ENCODE results near the gene ANKHD1. TPM values are rescaled to one million over a fixed set of nuclear protein-coding genes. Genes with fewer than 3 reads are reported as not detected.

ANKHD1 gene
- total RNA-seq, 2 donors from 2014 or later = 69.7 to 112 TPM

DNA sequence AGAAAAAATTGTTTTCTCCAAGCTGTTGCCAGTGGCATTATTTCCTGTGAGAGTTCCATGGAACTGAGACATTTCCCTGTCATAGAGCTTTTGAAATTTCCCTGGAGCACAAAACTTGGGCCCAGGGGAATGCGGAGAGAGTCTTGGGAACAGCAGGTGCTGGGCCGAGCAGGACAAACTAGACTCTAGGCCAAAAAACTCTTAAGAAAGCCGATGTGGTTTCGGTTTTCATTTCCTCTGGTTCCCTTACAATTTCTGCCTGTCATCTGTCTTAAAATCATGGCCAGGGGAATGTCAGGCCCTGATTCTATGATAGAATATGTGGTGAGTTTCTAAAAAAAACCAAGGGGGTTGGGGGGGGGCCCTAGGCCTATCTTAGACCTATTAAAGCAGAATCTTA is 167.6 kb downstream of the ANKHD1 start:
- WGBS = 63% methylated on average over 4 of the region's 4 CpGs
- no peaks in the 10 kb centered on the region for H3K36me3 ChIP-seq
- H3K4me1 ChIP-seq (replicated peaks) = peaks cover 6% of the 10 kb centered on the region
- intact Hi-C loops (cut with DNase I) = no loop called here
- no peak for DNase-seq (ENCODE audit: low spot score)
- no peaks in the 10 kb centered on the region for H3K9me3 ChIP-seq
- no peaks in the 10 kb centered on the region for H3K27me3 ChIP-seq (replicated peaks; ENCODE audit: insufficient read depth)
- TF ChIP-seq POLR2A (IDR thresholded peaks at IDR 0.05) = no peak
- TF ChIP-seq CTCF (IDR thresholded peaks at IDR 0.05) = no peak
- TF ChIP-seq POLR2AphosphoS5 (IDR thresholded peaks at IDR 0.05) = no peak
- no peak overlapping the region for H3K4me3 ChIP-seq
- H3K27ac ChIP-seq = peak overlapping the region; percentile 45 to 60

GRCh38 chr5:140570058-140570457 is 168.4 kb downstream of the ANKHD1 start:
- no peak for DNase-seq (ENCODE audit: low spot score)
- intact Hi-C loops (cut with DNase I) = no loop called here
- 86% methylated on average over 4 of the region's 4 CpGs for WGBS
- Histone ChIP-seq H3K36me3 (no peaks in the 10 kb centered on the region), H3K4me1 (replicated peaks) (peaks cover 6% of the 10 kb centered on the region), H3K4me3 (no peak overlapping the region), H3K27me3 (replicated peaks; ENCODE audit: insufficient read depth) (no peaks in the 10 kb centered on the region), H3K27ac (peak overlapping the region in 1 of 2 donors; percentile 45), H3K9me3 (no peaks in the 10 kb centered on the region)
- TF ChIP-seq CTCF (IDR thresholded peaks at IDR 0.05) (no peak), POLR2AphosphoS5 (IDR thresholded peaks at IDR 0.05) (no peak), POLR2A (IDR thresholded peaks at IDR 0.05) (no peak)

DNA sequence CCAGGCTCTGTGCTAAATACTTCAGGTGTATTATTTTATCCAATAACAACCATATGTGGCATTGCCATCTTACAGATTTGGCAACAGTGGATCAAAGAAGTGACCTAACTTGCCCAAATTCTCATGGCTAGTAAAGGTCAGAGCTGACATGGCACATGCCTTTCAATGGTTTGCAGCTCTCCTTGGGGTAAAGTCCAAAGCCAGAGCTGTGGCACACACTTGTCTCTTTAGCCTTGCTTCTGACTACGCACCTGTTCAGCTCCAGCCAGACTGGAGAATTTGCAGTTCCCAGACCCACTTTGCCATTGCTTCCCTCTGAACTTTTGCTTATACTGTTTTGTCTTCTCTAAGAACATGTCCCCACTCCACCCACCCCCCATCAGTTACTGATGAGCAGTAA is 168.9 kb downstream of the ANKHD1 start:
- no peak overlapping the region for H3K27ac ChIP-seq
- no peaks in the 10 kb centered on the region for H3K9me3 ChIP-seq
- no peaks in the 10 kb centered on the region for H3K36me3 ChIP-seq
- intact Hi-C loops (cut with DNase I) = no loop called here
- H3K27me3 ChIP-seq (replicated peaks; ENCODE audit: insufficient read depth) = no peaks in the 10 kb centered on the region
- no peak for TF ChIP-seq POLR2A (IDR thresholded peaks at IDR 0.05)
- H3K4me1 ChIP-seq (replicated peaks) = peaks cover 4% of the 10 kb centered on the region
- 100% methylated on average over 1 of the region's 1 CpG for WGBS
- DNase-seq (ENCODE audit: low spot score) = no peak
- no peak overlapping the region for H3K4me3 ChIP-seq

DNA sequence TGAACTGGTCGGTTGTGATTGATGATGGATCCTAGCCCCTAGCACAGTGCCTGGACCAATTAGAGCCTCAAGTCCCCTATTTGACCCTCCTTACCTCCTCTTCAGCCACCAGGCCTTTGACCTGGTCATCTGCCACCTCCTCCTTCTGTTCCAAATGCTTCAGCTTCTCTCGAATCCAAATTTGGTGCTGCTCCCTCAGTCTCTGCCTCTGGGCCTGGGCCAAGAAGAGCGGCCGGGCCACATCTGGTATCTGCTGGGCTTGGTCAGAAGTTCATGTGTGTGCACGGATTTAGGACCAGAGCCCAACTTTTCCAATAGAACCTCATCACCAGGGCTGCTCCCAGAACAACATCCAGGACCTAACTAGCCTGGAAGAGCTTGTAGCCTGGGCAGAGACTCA is 169.5 kb downstream of the ANKHD1 start:
- no peak for DNase-seq (ENCODE audit: low spot score)
- TF ChIP-seq POLR2AphosphoS5 (IDR thresholded peaks at IDR 0.05) (no peak), POLR2A (IDR thresholded peaks at IDR 0.05) (no peak), CTCF (IDR thresholded peaks at IDR 0.05) (no peak)
- Histone ChIP-seq H3K27ac (no peak overlapping the region), H3K36me3 (no peaks in the 10 kb centered on the region), H3K9me3 (no peaks in the 10 kb centered on the region), H3K4me3 (no peak overlapping the region), H3K4me1 (replicated peaks) (no peaks in the 10 kb centered on the region), H3K27me3 (replicated peaks; ENCODE audit: insufficient read depth) (no peaks in the 10 kb centered on the region)
- WGBS = 55% methylated on average over 5 of the region's 5 CpGs
- intact Hi-C loops (cut with DNase I) = no loop called here

GRCh38 chr5:140573683-140574082 is 172.1 kb downstream of the ANKHD1 start:
- Histone ChIP-seq H3K27me3 (replicated peaks; ENCODE audit: insufficient read depth) (no peaks in the 10 kb centered on the region), H3K9me3 (no peaks in the 10 kb centered on the region), H3K27ac (no peak overlapping the region), H3K4me1 (replicated peaks) (no peaks in the 10 kb centered on the region), H3K36me3 (no peaks in the 10 kb centered on the region), H3K4me3 (no peak overlapping the region)
- intact Hi-C loops (cut with DNase I) = no loop called here
- WGBS = 90% methylated on average over 7 of the region's 7 CpGs
- no peak for DNase-seq (ENCODE audit: low spot score)
- TF ChIP-seq POLR2AphosphoS5 (IDR thresholded peaks at IDR 0.05) (no peak), POLR2A (IDR thresholded peaks at IDR 0.05) (no peak), CTCF (IDR thresholded peaks at IDR 0.05) (no peak)

Data from prostate gland (tissue), 2 donors.